ENCODE results near the gene ECI2. TPM values are rescaled to one million over a fixed set of nuclear protein-coding genes. Genes with fewer than 3 reads are reported as not detected.

ECI2 gene
- polyA plus RNA-seq, 2 of the 4 experiments (the other 2 are of a cell fraction): 48.1 to 68.9 TPM

GRCh38 chr6:4069199-4069598 is 66.2 kb downstream of the ECI2 start (continued):
- TF ChIP-seq BCL3 (IDR thresholded peaks at IDR 0.05) (no peak), KDM1A (IDR thresholded peaks at IDR 0.05; ENCODE audit: low read depth) (no peak), ZSCAN20 (CRISPR knock-in tag; IDR thresholded peaks at IDR 0.05) (no peak), RNF2 (IDR thresholded peaks at IDR 0.05; ENCODE audit: borderline replicate concordance, low read depth) (no peak), RAD21 (conservative IDR thresholded peaks at IDR 0.05 in 1 of 2, IDR thresholded peaks at IDR 0.05 in 1 of 2) (no peak), POLR2AphosphoS2 (conservative IDR thresholded peaks at IDR 0.05; ENCODE audit: low read length) (no peak), EHF (CRISPR knock-in tag; IDR thresholded peaks at IDR 0.05) (no peak), CEBPB (IDR thresholded peaks at IDR 0.05) (no peak)

DNA sequence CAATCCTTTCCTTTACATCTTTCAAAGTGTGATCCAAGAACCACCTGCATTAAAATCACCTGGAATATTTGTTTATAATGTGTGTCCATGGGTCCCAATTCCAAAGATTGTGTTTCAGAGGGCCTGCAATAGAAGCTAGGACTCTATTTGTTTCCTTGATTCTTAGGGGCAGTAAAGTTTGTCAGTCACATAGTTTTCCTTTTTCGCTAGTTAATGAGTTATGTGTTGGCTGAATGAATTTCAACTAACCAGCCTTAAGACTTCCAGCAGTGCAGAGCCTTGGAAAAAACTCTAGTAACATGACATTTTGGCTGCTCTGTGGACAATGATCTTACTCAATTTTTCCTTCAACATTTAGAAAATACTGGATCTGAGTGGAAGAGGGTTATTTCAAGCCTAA is 67.7 kb downstream of the ECI2 start:
- no peak for TF ChIP-seq JUNB (IDR thresholded peaks at IDR 0.05)
- no peak for TF ChIP-seq NFE2L2 (conservative IDR thresholded peaks at IDR 0.05; ENCODE audit: low read length)
- no peak for TF ChIP-seq FOSL2 (IDR thresholded peaks at IDR 0.05)
- TF ChIP-seq FOSL2 (CRISPR knock-in tag; IDR thresholded peaks at IDR 0.05): no peak
- TF ChIP-seq RARB (CRISPR knock-in tag; IDR thresholded peaks at IDR 0.05): no peak
- TF ChIP-seq MYC (IDR thresholded peaks at IDR 0.05; ENCODE audit: borderline replicate concordance, low read length): no peak
- 94% methylated on average over 1 of the region's 1 CpG for WGBS (ENCODE audit: missing lambda C conversion rate)
- ATAC-seq: no peak
- no peak overlapping the region for H3K27ac ChIP-seq
- no peak overlapping the region for H3K4me3 ChIP-seq
- DNase-seq (ENCODE audit: low read depth in 1 of 2, low spot score in 1 of 2): no peak
- no peaks in the 10 kb centered on the region for H3K4me1 ChIP-seq
- no peak for FAIRE-seq
- H3K9me3 ChIP-seq: no peaks in the 10 kb centered on the region
- CTCF ChIA-PET: interaction anchor here (0.6 to 2.4 kb wide), 2 partner anchors 9 to 88 kb away, joined by 3 to 8 read pairs; no protein-coding TSS in a partner anchor
- no peak overlapping the region for H3K4me2 ChIP-seq
- POLR2A ChIA-PET: no interaction called here

- no peak overlapping the region for H3K27ac ChIP-seq
- ATAC-seq (no peak), FAIRE-seq (no peak), DNase-seq (ENCODE audit: low read depth in 1 of 2, low spot score in 1 of 2) (no peak)
- WGBS (ENCODE audit: missing lambda C conversion rate): 70% methylated on average over 7 of the region's 7 CpGs
- H3K4me2 ChIP-seq: no peak overlapping the region
- ChIA-PET POLR2A (no interaction called here), CTCF (interaction anchor here (1.8 to 2.4 kb wide), 2 partner anchors 11 to 90 kb away, joined by 4 to 8 read pairs; no protein-coding TSS in a partner anchor)
- no peak for TF ChIP-seq BHLHE40 (IDR thresholded peaks at IDR 0.05; ENCODE audit: low read depth, low read length)
- TF ChIP-seq ELK1 (IDR thresholded peaks at IDR 0.05; ENCODE audit: low read depth, low read length): no peak
- TF ChIP-seq ESRRA (IDR thresholded peaks at IDR 0.05; ENCODE audit: borderline replicate concordance, low read length): no peak
- TF ChIP-seq ZSCAN20 (CRISPR knock-in tag; IDR thresholded peaks at IDR 0.05): no peak
- no peak for TF ChIP-seq MAFK (IDR thresholded peaks at IDR 0.05; ENCODE audit: partially characterized antibody)
- no peak for TF ChIP-seq TFCP2L1 (CRISPR knock-in tag; IDR thresholded peaks at IDR 0.05)
- no peak for TF ChIP-seq EHF (CRISPR knock-in tag; IDR thresholded peaks at IDR 0.05)
- no peak for TF ChIP-seq POLR2A (IDR thresholded peaks at IDR 0.05; ENCODE audit: low read length)
- no peak for TF ChIP-seq CEBPB (IDR thresholded peaks at IDR 0.05)
- TF ChIP-seq E2F6 (IDR thresholded peaks at IDR 0.05; ENCODE audit: borderline replicate concordance, low read depth): no peak
- no peak for TF ChIP-seq ATOH8 (CRISPR knock-in tag; IDR thresholded peaks at IDR 0.05; ENCODE audit: low read depth)
- TF ChIP-seq RAD21 (conservative IDR thresholded peaks at IDR 0.05 in 1 of 2, IDR thresholded peaks at IDR 0.05 in 1 of 2): no peak
- TF ChIP-seq RFX5 (IDR thresholded peaks at IDR 0.05): no peak
- no peak for TF ChIP-seq TP53 (CRISPR knock-in tag; IDR thresholded peaks at IDR 0.05)
- TF ChIP-seq EP300 (IDR thresholded peaks at IDR 0.05): no peak
- TF ChIP-seq CHD2 (IDR thresholded peaks at IDR 0.05; ENCODE audit: low read length, partially characterized antibody): no peak
- TF ChIP-seq, protein P1, sequence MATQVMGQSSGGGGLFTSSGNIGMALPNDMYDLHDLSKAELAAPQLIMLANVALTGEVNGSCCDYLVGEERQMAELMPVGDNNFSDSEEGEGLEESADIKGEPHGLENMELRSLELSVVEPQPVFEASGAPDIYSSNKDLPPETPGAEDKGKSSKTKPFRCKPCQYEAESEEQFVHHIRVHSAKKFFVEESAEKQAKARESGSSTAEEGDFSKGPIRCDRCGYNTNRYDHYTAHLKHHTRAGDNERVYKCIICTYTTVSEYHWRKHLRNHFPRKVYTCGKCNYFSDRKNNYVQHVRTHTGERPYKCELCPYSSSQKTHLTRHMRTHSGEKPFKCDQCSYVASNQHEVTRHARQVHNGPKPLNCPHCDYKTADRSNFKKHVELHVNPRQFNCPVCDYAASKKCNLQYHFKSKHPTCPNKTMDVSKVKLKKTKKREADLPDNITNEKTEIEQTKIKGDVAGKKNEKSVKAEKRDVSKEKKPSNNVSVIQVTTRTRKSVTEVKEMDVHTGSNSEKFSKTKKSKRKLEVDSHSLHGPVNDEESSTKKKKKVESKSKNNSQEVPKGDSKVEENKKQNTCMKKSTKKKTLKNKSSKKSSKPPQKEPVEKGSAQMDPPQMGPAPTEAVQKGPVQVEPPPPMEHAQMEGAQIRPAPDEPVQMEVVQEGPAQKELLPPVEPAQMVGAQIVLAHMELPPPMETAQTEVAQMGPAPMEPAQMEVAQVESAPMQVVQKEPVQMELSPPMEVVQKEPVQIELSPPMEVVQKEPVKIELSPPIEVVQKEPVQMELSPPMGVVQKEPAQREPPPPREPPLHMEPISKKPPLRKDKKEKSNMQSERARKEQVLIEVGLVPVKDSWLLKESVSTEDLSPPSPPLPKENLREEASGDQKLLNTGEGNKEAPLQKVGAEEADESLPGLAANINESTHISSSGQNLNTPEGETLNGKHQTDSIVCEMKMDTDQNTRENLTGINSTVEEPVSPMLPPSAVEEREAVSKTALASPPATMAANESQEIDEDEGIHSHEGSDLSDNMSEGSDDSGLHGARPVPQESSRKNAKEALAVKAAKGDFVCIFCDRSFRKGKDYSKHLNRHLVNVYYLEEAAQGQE (IDR thresholded peaks at IDR 0.05): no peak
- no peak for TF ChIP-seq ZFP36 (IDR thresholded peaks at IDR 0.05; ENCODE audit: borderline replicate concordance, partially characterized antibody)
- no peaks in the 10 kb centered on the region for H3K9me3 ChIP-seq
- H3K4me3 ChIP-seq: no peak overlapping the region
- no peaks in the 10 kb centered on the region for H3K4me1 ChIP-seq
Observed at GRCh38 chr6:4066029-4066755, 69.2 kb downstream of the ECI2 start.

All from A549 (cell line).